Stimulated activated naive CD8-positive, alpha-beta T cell treated with anti-CD3 and anti-CD28 coated beads, Interleukin-15, Interleukin-2, amounts not matched to agents 100 ng/mL and 50 ng/mL, for 24 hours (primary cell): ENCODE measurements around the gene FNTB.
A peak's percentile ranks its signal among the peaks of the same experiment; 100 is the strongest.

Experiments used
- H3K27ac Mint-ChIP-seq: one replicate; pipeline ENCODE4 v1.8.0; 2021; ENCODE audit warnings: mild to moderate bottlenecking, mixed read lengths
- H3K27me3 Mint-ChIP-seq: one replicate; pipeline ENCODE4 v1.8.0; 2021; ENCODE audit warnings: mixed read lengths
- H3K36me3 Mint-ChIP-seq: one replicate; pipeline ENCODE4 v1.8.0; 2021; ENCODE audit warnings: low read depth, mixed read lengths
- H3K4me1 Mint-ChIP-seq: one replicate; pipeline ENCODE4 v1.8.0; 2021; ENCODE audit warnings: low read depth, mixed read lengths
- H3K4me3 Mint-ChIP-seq: one replicate; pipeline ENCODE4 v1.8.0; 2021; ENCODE audit warnings: mild to moderate bottlenecking, mixed read lengths
- H3K9me3 Mint-ChIP-seq: one replicate; pipeline ENCODE4 v1.8.0; 2021; ENCODE audit warnings: mixed read lengths

FNTB gene

GRCh38 chr14:64990296-64990695, 3.6 kb downstream of the FNTB start:
- H3K4me1 Mint-ChIP-seq = peaks cover 48% of the 10 kb centered on the region
- no peaks in the 10 kb centered on the region for H3K9me3 Mint-ChIP-seq
- no peak overlapping the region for H3K4me3 Mint-ChIP-seq
- no peaks in the 10 kb centered on the region for H3K27me3 Mint-ChIP-seq
- peaks cover 16% of the 10 kb centered on the region for H3K36me3 Mint-ChIP-seq
- peak overlapping the region; percentile 58 for H3K27ac Mint-ChIP-seq

GRCh38 chr14:64990939-64991338, 4.2 kb downstream of the FNTB start:
- Mint-ChIP-seq H3K27ac (no peak overlapping the region), H3K4me3 (no peak overlapping the region), H3K36me3 (peaks cover 16% of the 10 kb centered on the region), H3K9me3 (no peaks in the 10 kb centered on the region), H3K4me1 (peaks cover 45% of the 10 kb centered on the region), H3K27me3 (no peaks in the 10 kb centered on the region)

GRCh38 chr14:64992328-64992885, 5.7 kb downstream of the FNTB start:
- Mint-ChIP-seq H3K4me3 (no peak overlapping the region), H3K4me1 (peaks cover 44% of the 10 kb centered on the region), H3K9me3 (no peaks in the 10 kb centered on the region), H3K27ac (no peak overlapping the region), H3K36me3 (peaks cover 16% of the 10 kb centered on the region), H3K27me3 (no peaks in the 10 kb centered on the region)

- no peak overlapping the region for H3K4me3 Mint-ChIP-seq
- H3K27me3 Mint-ChIP-seq = no peaks in the 10 kb centered on the region
- peaks cover 16% of the 10 kb centered on the region for H3K36me3 Mint-ChIP-seq
- H3K27ac Mint-ChIP-seq = no peak overlapping the region
- peaks cover 49% of the 10 kb centered on the region for H3K4me1 Mint-ChIP-seq
- H3K9me3 Mint-ChIP-seq = no peaks in the 10 kb centered on the region
These were observed 6.7 kb downstream of the FNTB start for GRCh38 chr14:64993266-64993930.

GRCh38 chr14:64994540-64994939, 7.8 kb downstream of the FNTB start:
- Mint-ChIP-seq H3K27ac (no peak overlapping the region), H3K27me3 (no peaks in the 10 kb centered on the region), H3K4me1 (peaks cover 51% of the 10 kb centered on the region), H3K9me3 (no peaks in the 10 kb centered on the region), H3K36me3 (peaks cover 12% of the 10 kb centered on the region), H3K4me3 (no peak overlapping the region)

- Mint-ChIP-seq H3K27ac (no peak overlapping the region), H3K4me3 (no peak overlapping the region), H3K9me3 (no peaks in the 10 kb centered on the region), H3K27me3 (no peaks in the 10 kb centered on the region), H3K36me3 (peaks cover 9% of the 10 kb centered on the region), H3K4me1 (peaks cover 47% of the 10 kb centered on the region)
These were observed 8.6 kb downstream of the FNTB start for GRCh38 chr14:64995291-64995690.

- no peaks in the 10 kb centered on the region for H3K9me3 Mint-ChIP-seq
- H3K4me1 Mint-ChIP-seq = peaks cover 43% of the 10 kb centered on the region
- H3K4me3 Mint-ChIP-seq = no peak overlapping the region
- peaks cover 5% of the 10 kb centered on the region for H3K36me3 Mint-ChIP-seq
- H3K27ac Mint-ChIP-seq = peak overlapping the region; percentile 41
- H3K27me3 Mint-ChIP-seq = no peaks in the 10 kb centered on the region
These were observed 10.6 kb downstream of the FNTB start for GRCh38 chr14:64997108-64997794.

- Mint-ChIP-seq H3K27ac (peak overlapping the region; percentile 27), H3K4me1 (peaks cover 47% of the 10 kb centered on the region), H3K36me3 (peaks cover 1% of the 10 kb centered on the region), H3K27me3 (no peaks in the 10 kb centered on the region), H3K9me3 (no peaks in the 10 kb centered on the region), H3K4me3 (no peak overlapping the region)
These were observed 11.8 kb downstream of the FNTB start for GRCh38 chr14:64998455-64998931.

- Mint-ChIP-seq H3K4me1 (peaks cover 53% of the 10 kb centered on the region), H3K27ac (no peak overlapping the region), H3K4me3 (no peak overlapping the region), H3K9me3 (no peaks in the 10 kb centered on the region), H3K27me3 (no peaks in the 10 kb centered on the region), H3K36me3 (peaks cover 8% of the 10 kb centered on the region)
These were observed 14.3 kb downstream of the FNTB start for GRCh38 chr14:65000898-65001591.

GRCh38 chr14:65001723-65002122, 15.0 kb downstream of the FNTB start:
- Mint-ChIP-seq H3K27me3 (no peaks in the 10 kb centered on the region), H3K4me1 (peaks cover 53% of the 10 kb centered on the region), H3K9me3 (no peaks in the 10 kb centered on the region), H3K4me3 (no peak overlapping the region), H3K36me3 (peaks cover 15% of the 10 kb centered on the region), H3K27ac (no peak overlapping the region)

- Mint-ChIP-seq H3K9me3 (no peaks in the 10 kb centered on the region), H3K4me3 (no peak overlapping the region), H3K27ac (peak overlapping the region; percentile 19), H3K36me3 (peaks cover 17% of the 10 kb centered on the region), H3K4me1 (peaks cover 44% of the 10 kb centered on the region), H3K27me3 (no peaks in the 10 kb centered on the region)
These were observed 16.0 kb downstream of the FNTB start for GRCh38 chr14:65002586-65003210.

- H3K9me3 Mint-ChIP-seq = no peaks in the 10 kb centered on the region
- H3K36me3 Mint-ChIP-seq = peaks cover 17% of the 10 kb centered on the region
- no peaks in the 10 kb centered on the region for H3K27me3 Mint-ChIP-seq
- H3K4me1 Mint-ChIP-seq = peaks cover 37% of the 10 kb centered on the region
- H3K27ac Mint-ChIP-seq = peak overlapping the region; percentile 19
- H3K4me3 Mint-ChIP-seq = no peak overlapping the region
These were observed 16.7 kb downstream of the FNTB start for GRCh38 chr14:65003394-65003793.

GRCh38 chr14:65006261-65006721, 19.6 kb downstream of the FNTB start:
- Mint-ChIP-seq H3K36me3 (peaks cover 34% of the 10 kb centered on the region), H3K27me3 (no peaks in the 10 kb centered on the region), H3K4me1 (peaks cover 23% of the 10 kb centered on the region), H3K9me3 (no peaks in the 10 kb centered on the region), H3K27ac (no peak overlapping the region), H3K4me3 (no peak overlapping the region)

GRCh38 chr14:65007202-65007601, 20.5 kb downstream of the FNTB start:
- no peaks in the 10 kb centered on the region for H3K9me3 Mint-ChIP-seq
- peaks cover 37% of the 10 kb centered on the region for H3K36me3 Mint-ChIP-seq
- H3K4me1 Mint-ChIP-seq = peaks cover 17% of the 10 kb centered on the region
- H3K27me3 Mint-ChIP-seq = no peaks in the 10 kb centered on the region
- no peak overlapping the region for H3K27ac Mint-ChIP-seq
- no peak overlapping the region for H3K4me3 Mint-ChIP-seq
